Tibial nerve (tissue), 4 donors: Measurements from ENCODE around the gene DPP9.

Experiments used
- EP300 ChIP-seq, 2 donors: sonication (generic); formaldehyde crosslinking; IDR thresholded peaks; one replicate each; pipeline ENCODE4 v1.6.1; 2017; ENCODE audit warnings: antibody characterized with exemption in 2 of 2, mild to moderate bottlenecking in 1 of 2
- POLR2A ChIP-seq, 2 donors: fragments of 450-650 bp; IDR thresholded peaks; one replicate each; pipeline ENCODE4 v1.6.1; 2017; ENCODE audit warnings: antibody characterized with exemption in 2 of 2, mild to moderate bottlenecking in 2 of 2, moderate library complexity in 2 of 2
- TF ChIP-seq, protein P1 (sequence below), 5 experiments: fragments of 200-600 bp in 3 of 5; fragments of 450-650 bp in 2 of 5; sonication (generic) in 3 of 5; IDR thresholded peaks; one replicate each; pipeline ENCODE4 v1.5.1; 2016 to 2019; ENCODE audit warnings: antibody characterized with exemption in 5 of 5, mild to moderate bottlenecking in 3 of 5, moderate library complexity in 2 of 5

- TF ChIP-seq POLR2A (IDR thresholded peaks at IDR 0.05), result no peak
- TF ChIP-seq, protein P1, sequence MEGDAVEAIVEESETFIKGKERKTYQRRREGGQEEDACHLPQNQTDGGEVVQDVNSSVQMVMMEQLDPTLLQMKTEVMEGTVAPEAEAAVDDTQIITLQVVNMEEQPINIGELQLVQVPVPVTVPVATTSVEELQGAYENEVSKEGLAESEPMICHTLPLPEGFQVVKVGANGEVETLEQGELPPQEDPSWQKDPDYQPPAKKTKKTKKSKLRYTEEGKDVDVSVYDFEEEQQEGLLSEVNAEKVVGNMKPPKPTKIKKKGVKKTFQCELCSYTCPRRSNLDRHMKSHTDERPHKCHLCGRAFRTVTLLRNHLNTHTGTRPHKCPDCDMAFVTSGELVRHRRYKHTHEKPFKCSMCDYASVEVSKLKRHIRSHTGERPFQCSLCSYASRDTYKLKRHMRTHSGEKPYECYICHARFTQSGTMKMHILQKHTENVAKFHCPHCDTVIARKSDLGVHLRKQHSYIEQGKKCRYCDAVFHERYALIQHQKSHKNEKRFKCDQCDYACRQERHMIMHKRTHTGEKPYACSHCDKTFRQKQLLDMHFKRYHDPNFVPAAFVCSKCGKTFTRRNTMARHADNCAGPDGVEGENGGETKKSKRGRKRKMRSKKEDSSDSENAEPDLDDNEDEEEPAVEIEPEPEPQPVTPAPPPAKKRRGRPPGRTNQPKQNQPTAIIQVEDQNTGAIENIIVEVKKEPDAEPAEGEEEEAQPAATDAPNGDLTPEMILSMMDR (IDR thresholded peaks at IDR 0.05), result no peak
- no peak for TF ChIP-seq EP300 (IDR thresholded peaks at IDR 0.05)
Measured at GRCh38 chr19:4678881-4679790, 44.5 kb downstream of the DPP9 start.
